ENCODE data around the gene SLC4A8. TPM values are rescaled to one million over a fixed set of nuclear protein-coding genes. Genes with fewer than 3 reads are reported as not detected.

The SLC4A8 gene
- total and polyA plus RNA-seq, 9 of the 15 experiments (the other 6 are each of a cell fraction or from before 2014, with no cell fraction given) = 0.04 to 1.5 (median 0.12) TPM; not detected in 2

DNA sequence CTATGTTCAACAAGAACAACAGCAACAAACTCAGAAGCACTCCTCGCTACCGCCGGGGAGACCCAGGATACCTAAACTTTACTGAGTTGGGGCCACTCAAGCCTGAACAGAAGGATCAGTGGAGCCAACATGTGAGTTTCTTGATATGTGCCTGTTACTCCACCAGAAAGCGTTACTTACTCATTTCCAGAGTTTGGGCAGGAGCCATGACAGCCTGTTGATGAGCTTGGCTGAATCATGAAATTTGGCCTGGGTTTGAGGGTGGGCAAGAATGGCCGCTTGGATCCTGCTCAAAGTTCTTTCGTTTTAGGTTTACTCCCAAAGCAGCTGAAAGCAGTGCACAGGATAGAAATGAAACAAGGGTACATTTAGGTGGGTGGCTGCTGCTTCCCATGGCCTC lies 21.5 kb upstream of the SLC4A8 start:
- FAIRE-seq = no peak
- Histone ChIP-seq H3K9me3 (replicated peaks; ENCODE audit: control insufficient read depth, insufficient read depth, low read depth, low read length) (no peaks in the 10 kb centered on the region), H2AFZ (ENCODE audit: low read depth, low read length) (no peak overlapping the region), H3K9me1 (ENCODE audit: control insufficient read depth, insufficient read depth, low read length) (no peaks in the 10 kb centered on the region), H3K27me3 (ENCODE audit: control insufficient read depth in 2 of 2, insufficient read depth in 2 of 2, low read length in 2 of 2) (peaks cover 0 to 7% of the 10 kb centered on the region in 2 experiments; a peak in 1 of 5 replicates), H3K36me3 (ENCODE audit: control insufficient read depth, insufficient read depth, low read length) (no peaks in the 10 kb centered on the region), H3K9ac (ENCODE audit: insufficient read depth in 1 of 2, low read depth in 2 of 2, low read length in 2 of 2) (no peak overlapping the region), H4K20me1 (replicated peaks; ENCODE audit: control insufficient read depth, insufficient read depth, low read length) (no peaks in the 10 kb centered on the region), H3K4me2 (ENCODE audit: insufficient read depth, low read length) (no peak overlapping the region), H3K27ac (ENCODE audit: extremely low read depth, low read depth, low read length) (no peak overlapping the region), H3K79me2 (ENCODE audit: control insufficient read depth, insufficient read depth, low read length) (no peaks in the 10 kb centered on the region), H3K4me1 (replicated peaks in 1 of 2; ENCODE audit: control insufficient read depth in 2 of 2, insufficient read depth in 2 of 2, low read length in 2 of 2) (peaks cover 2 to 5% of the 10 kb centered on the region in 2 experiments; a peak in 2 of 5 replicates), H3K4me3 (no peak overlapping the region)
- in situ Hi-C loops (cut with MboI) = loop anchor here (25.0 kb wide), 1 partner anchor 609 kb away; the partner anchor contains the start of gene TAMALIN
- TF ChIP-seq NCOA2 (IDR thresholded peaks at IDR 0.05; ENCODE audit: partially characterized antibody in 2 of 2) = no peak
- no peak for TF ChIP-seq ZNF354B (CRISPR knock-in tag; IDR thresholded peaks at IDR 0.05)
- TF ChIP-seq SMARCA4 (IDR thresholded peaks at IDR 0.05) = no peak
- TF ChIP-seq ZBED1 (IDR thresholded peaks at IDR 0.05) = no peak
- no peak for TF ChIP-seq PRMT5 (CRISPR knock-in tag; IDR thresholded peaks at IDR 0.05)
- TF ChIP-seq, protein P1, sequence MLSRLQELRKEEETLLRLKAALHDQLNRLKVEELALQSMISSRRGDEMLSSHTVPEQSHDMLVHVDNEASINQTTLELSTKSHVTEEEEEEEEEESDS (CRISPR knock-in tag; IDR thresholded peaks at IDR 0.05) = no peak
- TF ChIP-seq, protein P2, sequence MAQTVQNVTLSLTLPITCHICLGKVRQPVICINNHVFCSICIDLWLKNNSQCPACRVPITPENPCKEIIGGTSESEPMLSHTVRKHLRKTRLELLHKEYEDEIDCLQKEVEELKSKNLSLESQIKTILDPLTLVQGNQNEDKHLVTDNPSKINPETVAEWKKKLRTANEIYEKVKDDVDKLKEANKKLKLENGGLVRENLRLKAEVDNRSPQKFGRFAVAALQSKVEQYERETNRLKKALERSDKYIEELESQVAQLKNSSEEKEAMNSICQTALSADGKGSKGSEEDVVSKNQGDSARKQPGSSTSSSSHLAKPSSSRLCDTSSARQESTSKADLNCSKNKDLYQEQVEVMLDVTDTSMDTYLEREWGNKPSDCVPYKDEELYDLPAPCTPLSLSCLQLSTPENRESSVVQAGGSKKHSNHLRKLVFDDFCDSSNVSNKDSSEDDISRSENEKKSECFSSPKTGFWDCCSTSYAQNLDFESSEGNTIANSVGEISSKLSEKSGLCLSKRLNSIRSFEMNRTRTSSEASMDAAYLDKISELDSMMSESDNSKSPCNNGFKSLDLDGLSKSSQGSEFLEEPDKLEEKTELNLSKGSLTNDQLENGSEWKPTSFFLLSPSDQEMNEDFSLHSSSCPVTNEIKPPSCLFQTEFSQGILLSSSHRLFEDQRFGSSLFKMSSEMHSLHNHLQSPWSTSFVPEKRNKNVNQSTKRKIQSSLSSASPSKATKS (CRISPR knock-in tag; IDR thresholded peaks at IDR 0.05) = no peak
- TF ChIP-seq, protein P3, sequence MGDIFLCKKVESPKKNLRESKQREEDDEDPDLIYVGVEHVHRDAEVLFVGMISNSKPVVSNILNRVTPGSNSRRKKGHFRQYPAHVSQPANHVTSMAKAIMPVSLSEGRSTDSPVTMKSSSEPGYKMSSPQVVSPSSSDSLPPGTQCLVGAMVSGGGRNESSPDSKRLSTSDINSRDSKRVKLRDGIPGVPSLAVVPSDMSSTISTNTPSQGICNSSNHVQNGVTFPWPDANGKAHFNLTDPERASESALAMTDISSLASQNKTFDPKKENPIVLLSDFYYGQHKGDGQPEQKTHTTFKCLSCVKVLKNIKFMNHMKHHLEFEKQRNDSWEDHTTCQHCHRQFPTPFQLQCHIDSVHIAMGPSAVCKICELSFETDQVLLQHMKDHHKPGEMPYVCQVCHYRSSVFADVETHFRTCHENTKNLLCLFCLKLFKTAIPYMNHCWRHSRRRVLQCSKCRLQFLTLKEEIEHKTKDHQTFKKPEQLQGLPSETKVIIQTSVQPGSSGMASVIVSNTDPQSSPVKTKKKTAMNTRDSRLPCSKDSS (IDR thresholded peaks at IDR 0.05; ENCODE audit: low read depth, partially characterized antibody) = no peak
- no peak for TF ChIP-seq NFIX (CRISPR knock-in tag; IDR thresholded peaks at IDR 0.05; ENCODE audit: low read depth)
- TF ChIP-seq GATA2 (CRISPR knock-in tag; IDR thresholded peaks at IDR 0.05) = no peak
- no peak for TF ChIP-seq SP2 (IDR thresholded peaks at IDR 0.05; ENCODE audit: extremely low read depth, low read depth, low read length, poor library complexity, severe bottlenecking)
- no peak for TF ChIP-seq NCOA4 (IDR thresholded peaks at IDR 0.05; ENCODE audit: partially characterized antibody)
- TF ChIP-seq NFATC3 (IDR thresholded peaks at IDR 0.05) = no peak
- TF ChIP-seq CBX2 (IDR thresholded peaks at IDR 0.05; ENCODE audit: insufficient read depth, low read length, poor library complexity, severe bottlenecking) = no peak
- TF ChIP-seq HDAC8 (tag; IDR thresholded peaks at IDR 0.05) = no peak
- CTCF ChIA-PET (ENCODE audit: low intra/inter-chr PET ratio) = no interaction called here
- no TSS peak for BruUV-seq (replicated peaks)
- DNase-seq (ENCODE audit: extremely low read depth in 1 of 4, low spot score in 3 of 4) = no peak
- WGBS (ENCODE audit: insufficient coverage, low coverage, missing lambda C conversion rate) = 32% methylated on average over 6 of the region's 6 CpGs
- POLR2A ChIA-PET = interaction anchor here (1.1 to 1.2 kb wide), 2 partner anchors 9 to 115 kb away, joined by 3 to 4 read pairs; no protein-coding TSS in a partner anchor
- no peak for ATAC-seq
- intact Hi-C loops (cut with micrococcal nuclease) = no loop called here

Measured in K562 (cell line).